D721Med (cell line): Measurements from ENCODE around the gene METTL16.

Experiments used
- DNase-seq: peaks from one replicate; pipeline ENCODE4 v3.0.0; 2011; ENCODE audit warnings: low spot score; ENCODE audit not compliant: insufficient read length
- FAIRE-seq: peaks from 2 replicates; lab custom pipeline; 2011; peaks lifted over from hg19 to GRCh38; lab: Jason Lieb, UNC
- TF ChIP-seq, protein P1 (sequence below): IDR thresholded peaks from 2 replicates; pipeline ENCODE4 v1.5.1; 2012; ENCODE audit warnings: mild to moderate bottlenecking, control low read depth; ENCODE audit not compliant: insufficient read depth; ENCODE audit errors: missing control alignments

The METTL16 gene

DNA sequence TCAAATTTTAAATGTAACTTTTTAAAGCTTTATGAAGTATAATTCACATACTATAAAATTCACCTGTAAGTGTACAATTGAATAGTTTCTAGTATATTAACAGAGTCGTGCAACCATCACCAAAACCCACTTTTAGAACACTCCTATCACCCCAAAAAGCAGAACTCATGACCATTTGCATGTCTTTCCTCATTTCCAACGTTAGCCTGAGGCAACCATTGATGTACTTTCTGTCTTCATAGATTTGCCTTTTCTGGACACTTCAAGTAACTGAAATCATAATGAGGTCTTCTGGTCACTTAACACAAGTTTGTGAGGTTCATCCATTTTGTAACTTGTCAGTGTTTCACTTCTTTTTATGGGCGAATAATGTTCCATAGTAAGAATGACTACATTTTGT lies 33.2 kb downstream of the METTL16 start:
- no peak for FAIRE-seq
- DNase-seq, result no peak
- TF ChIP-seq, protein P1, sequence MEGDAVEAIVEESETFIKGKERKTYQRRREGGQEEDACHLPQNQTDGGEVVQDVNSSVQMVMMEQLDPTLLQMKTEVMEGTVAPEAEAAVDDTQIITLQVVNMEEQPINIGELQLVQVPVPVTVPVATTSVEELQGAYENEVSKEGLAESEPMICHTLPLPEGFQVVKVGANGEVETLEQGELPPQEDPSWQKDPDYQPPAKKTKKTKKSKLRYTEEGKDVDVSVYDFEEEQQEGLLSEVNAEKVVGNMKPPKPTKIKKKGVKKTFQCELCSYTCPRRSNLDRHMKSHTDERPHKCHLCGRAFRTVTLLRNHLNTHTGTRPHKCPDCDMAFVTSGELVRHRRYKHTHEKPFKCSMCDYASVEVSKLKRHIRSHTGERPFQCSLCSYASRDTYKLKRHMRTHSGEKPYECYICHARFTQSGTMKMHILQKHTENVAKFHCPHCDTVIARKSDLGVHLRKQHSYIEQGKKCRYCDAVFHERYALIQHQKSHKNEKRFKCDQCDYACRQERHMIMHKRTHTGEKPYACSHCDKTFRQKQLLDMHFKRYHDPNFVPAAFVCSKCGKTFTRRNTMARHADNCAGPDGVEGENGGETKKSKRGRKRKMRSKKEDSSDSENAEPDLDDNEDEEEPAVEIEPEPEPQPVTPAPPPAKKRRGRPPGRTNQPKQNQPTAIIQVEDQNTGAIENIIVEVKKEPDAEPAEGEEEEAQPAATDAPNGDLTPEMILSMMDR, result no peak

DNA sequence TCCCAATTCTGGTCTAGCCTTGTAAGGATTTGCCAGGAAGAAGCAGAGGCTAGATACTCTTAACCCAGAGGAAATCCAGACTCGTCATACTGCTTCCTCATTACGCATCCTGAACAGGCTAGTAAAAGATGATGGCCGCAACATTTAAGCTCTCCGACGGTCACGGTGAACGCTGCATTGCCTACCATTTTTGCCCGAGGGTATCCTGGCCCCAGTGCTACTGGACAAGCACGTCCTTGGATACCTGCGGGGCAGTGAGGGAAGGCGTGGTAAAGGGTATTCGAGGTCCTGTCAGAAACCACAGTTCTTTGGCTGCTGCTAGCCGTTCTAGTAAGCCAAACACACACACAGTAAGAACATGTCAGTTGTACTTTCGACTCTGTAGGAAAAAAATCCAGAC lies 36.6 kb downstream of the METTL16 start:
- no peak for DNase-seq
- no peak for FAIRE-seq
- TF ChIP-seq, protein P1, result no peak

DNA sequence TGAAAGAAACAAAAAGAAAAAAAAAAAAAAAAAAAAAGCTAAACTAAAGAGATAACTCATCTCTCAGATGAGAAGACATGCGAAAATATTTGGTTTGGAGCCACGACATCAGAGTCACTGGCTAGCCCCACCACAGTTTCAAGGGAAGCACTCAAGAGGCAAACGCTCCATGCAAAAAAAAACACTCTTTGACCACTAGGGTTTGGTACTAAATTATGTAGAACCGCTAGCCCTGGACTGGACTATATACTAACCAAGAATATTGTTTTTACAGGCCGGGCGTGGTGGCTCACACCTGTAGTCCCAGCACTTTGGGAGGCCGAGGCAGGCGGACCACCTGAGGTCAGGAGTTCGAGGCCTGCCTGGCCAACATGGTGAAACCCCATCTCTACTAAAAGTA lies 37.3 kb downstream of the METTL16 start:
- TF ChIP-seq, protein P1, result no peak
- no peak for FAIRE-seq
- DNase-seq, result no peak

DNA sequence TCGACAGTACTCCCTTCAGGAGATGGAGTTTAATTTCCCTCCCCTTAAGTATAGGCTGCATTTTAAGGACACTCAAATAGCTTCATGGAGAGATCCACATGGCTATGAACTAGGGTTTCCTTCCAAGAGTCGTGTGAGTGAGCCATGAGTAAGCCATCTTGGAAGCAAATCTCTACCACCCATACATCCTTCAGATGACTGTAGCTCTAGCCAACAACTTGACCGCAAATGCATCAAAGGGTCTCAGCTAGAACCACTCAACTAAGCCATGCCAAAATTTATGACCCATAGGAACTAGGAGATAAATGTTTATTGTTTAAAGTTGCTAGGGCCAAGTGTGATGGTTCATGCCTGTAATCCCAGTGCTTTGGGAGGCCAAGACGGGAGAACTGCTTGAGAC lies 43.4 kb downstream of the METTL16 start:
- DNase-seq (no peak), FAIRE-seq (no peak)
- TF ChIP-seq, protein P1, result no peak

DNA sequence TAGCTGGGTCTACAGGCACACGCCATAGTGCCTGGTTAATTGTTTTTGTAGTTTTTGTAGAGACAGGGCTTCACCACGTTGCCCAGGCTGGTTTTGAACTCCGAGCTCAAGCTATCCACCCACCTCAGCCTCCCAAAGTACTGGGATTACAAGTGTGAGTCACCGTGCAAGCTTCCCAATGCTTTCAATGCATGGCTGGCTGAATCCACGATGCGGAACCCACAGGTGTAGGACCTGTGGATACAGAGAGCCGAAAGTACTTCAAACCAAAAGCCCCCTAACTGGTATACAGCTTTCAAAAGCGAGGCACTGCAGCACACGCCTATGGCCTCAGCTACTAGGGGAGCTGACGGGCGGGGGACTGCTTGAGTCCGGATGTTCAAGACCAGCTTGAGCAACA lies 44.8 kb downstream of the METTL16 start:
- FAIRE-seq (no peak), DNase-seq (no peak)
- TF ChIP-seq, protein P1, result no peak

DNA sequence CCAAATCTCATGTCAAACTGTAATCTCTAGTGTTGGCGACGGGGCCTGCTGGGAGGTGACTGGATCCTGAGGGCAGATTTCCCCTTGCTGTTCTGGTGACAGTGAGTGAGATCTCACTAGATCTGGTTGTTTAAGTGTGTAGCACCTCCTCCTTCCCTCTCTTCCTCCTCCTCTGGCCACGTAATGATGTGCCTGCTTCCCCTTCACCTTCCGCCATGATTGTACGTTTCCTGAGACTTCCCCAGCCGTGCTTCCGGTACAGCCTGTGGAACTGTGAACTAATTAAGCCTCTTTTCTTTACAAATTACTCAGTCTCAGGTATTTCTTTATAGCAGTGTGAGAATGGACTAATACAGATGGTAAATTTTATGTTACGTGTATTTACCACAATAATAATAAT lies 49.2 kb downstream of the METTL16 start:
- TF ChIP-seq, protein P1, result no peak
- FAIRE-seq (no peak), DNase-seq (no peak)

DNA sequence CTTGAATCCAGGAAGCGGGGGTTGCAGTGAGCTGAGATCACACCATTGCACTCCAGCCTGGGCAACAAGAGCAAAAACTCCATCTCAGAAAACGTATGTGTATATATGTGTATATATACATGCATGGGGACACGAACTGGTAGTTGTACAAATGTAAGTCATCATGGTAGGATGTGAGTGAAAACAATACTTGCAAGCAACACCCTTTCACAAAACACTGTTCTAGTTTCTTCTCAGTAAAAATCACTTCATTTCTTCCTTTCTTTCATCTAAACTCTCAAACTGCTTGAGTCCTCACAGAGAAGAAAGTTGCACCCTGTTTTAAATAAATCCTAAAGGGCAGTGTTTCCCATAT lies 51.8 kb downstream of the METTL16 start:
- FAIRE-seq, result no peak
- TF ChIP-seq, protein P1, result no peak
- DNase-seq, result no peak
